Keratinocyte (primary cell): Measurements from ENCODE around the gene RAPGEF1.

ENCODE experiments used
- EZH2 ChIP-seq: IDR thresholded peaks from one replicate; pipeline ENCODE4 v1.6.1; 2012; ENCODE audit warnings: inconsistent platforms, mild to moderate bottlenecking, low read length, moderate library complexity
- TF ChIP-seq, protein P1 (sequence below), 3 experiments: IDR thresholded peaks in 1 of 3; conservative IDR thresholded peaks in 1 of 3; optimal IDR thresholded peaks in 1 of 3; 2 replicates in 2 of 3; 3 replicates in 1 of 3; pipeline versions ENCODE3 to v1.5.1; 2011; ENCODE audit warnings: low read length in 3 of 3, mild to moderate bottlenecking in 3 of 3, moderate library complexity in 2 of 3, control low read depth in 1 of 3, inconsistent platforms in 1 of 3; ENCODE audit not compliant: insufficient read depth in 2 of 3; ENCODE audit errors: extremely low read depth in 1 of 3

GRCh38 chr9:131661568-131662288 is 78.1 kb downstream of the RAPGEF1 start:
- TF ChIP-seq, protein P1, sequence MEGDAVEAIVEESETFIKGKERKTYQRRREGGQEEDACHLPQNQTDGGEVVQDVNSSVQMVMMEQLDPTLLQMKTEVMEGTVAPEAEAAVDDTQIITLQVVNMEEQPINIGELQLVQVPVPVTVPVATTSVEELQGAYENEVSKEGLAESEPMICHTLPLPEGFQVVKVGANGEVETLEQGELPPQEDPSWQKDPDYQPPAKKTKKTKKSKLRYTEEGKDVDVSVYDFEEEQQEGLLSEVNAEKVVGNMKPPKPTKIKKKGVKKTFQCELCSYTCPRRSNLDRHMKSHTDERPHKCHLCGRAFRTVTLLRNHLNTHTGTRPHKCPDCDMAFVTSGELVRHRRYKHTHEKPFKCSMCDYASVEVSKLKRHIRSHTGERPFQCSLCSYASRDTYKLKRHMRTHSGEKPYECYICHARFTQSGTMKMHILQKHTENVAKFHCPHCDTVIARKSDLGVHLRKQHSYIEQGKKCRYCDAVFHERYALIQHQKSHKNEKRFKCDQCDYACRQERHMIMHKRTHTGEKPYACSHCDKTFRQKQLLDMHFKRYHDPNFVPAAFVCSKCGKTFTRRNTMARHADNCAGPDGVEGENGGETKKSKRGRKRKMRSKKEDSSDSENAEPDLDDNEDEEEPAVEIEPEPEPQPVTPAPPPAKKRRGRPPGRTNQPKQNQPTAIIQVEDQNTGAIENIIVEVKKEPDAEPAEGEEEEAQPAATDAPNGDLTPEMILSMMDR (optimal IDR thresholded peaks at IDR 0.05 in 1 of 3, IDR thresholded peaks at IDR 0.05 in 1 of 3, conservative IDR thresholded peaks at IDR 0.05 in 1 of 3; ENCODE audit: extremely low read depth in 1 of 3, insufficient read depth in 2 of 3, low read length in 3 of 3): no peak
- TF ChIP-seq EZH2: no peak
